Esophagus squamous epithelium (tissue), 5 donors: ENCODE results near the gene ESYT2. TPM values are rescaled to one million over a fixed set of nuclear protein-coding genes. Genes with fewer than 3 reads are reported as not detected.
A peak's percentile ranks its signal among the peaks of the same experiment; 100 is the strongest.

Source experiments
- DNase-seq: peaks from one replicate; lab custom pipeline; 2025; lab: John Stamatoyannopoulos, UW
- H3K27ac ChIP-seq, 4 donors: fragments of 200-600 bp; sonication (generic); one replicate each; pipeline ENCODE4 v1.5.1; 2016 to 2019; ENCODE audit warnings: mild to moderate bottlenecking in 1 of 4
- H3K27me3 ChIP-seq, 4 donors: fragments of 200-600 bp; sonication (generic); 1 replicate in 3 of 4; 2 replicates in 1 of 4; pipeline versions ENCODE4 v1.5.1 to v1.6.0; 2017 to 2021; ENCODE audit warnings: antibody characterized with exemption in 1 of 4
- H3K36me3 ChIP-seq, 3 donors: fragments of 200-600 bp; sonication (generic); one replicate each; pipeline ENCODE4 v1.5.1; 2016 to 2019
- H3K4me1 ChIP-seq, 3 donors: fragments of 200-600 bp; sonication (generic); one replicate each; pipeline ENCODE4 v1.5.1; 2017 to 2019
- H3K4me3 ChIP-seq, 4 donors: fragments of 200-600 bp; sonication (generic); 1 replicate in 3 of 4; 2 replicates in 1 of 4; pipeline ENCODE4 v1.5.1; 2016 to 2019; ENCODE audit warnings: mild to moderate bottlenecking in 2 of 4, moderate library complexity in 1 of 4
- H3K9me3 ChIP-seq, 3 donors: fragments of 200-600 bp; sonication (generic); one replicate each; pipeline ENCODE4 v1.5.1; 2016 to 2019
- CTCF ChIP-seq, 6 experiments: fragments of 450-650 bp in 4 of 6; fragments of 200-600 bp in 2 of 6; sonication (generic) in 2 of 6; IDR thresholded peaks; one replicate each; pipeline ENCODE4 v1.5.1; 2016 to 2019; ENCODE audit warnings: antibody characterized with exemption in 6 of 6, mild to moderate bottlenecking in 4 of 6, moderate library complexity in 4 of 6
- POLR2A ChIP-seq, 4 donors: fragments of 450-650 bp; IDR thresholded peaks; one replicate each; pipeline ENCODE4 v1.6.1; 2017; ENCODE audit warnings: antibody characterized with exemption in 4 of 4, mild to moderate bottlenecking in 4 of 4, moderate library complexity in 3 of 4
- WGBS, 2 donors: methylation state at CpG; one replicate each; pipeline ENCODE4 v1.1.5; 2018; 5-methylcytosine and 5-hydroxymethylcytosine counted together
- intact Hi-C: fragments of 100-400 bp; cut with DNase I; formaldehyde crosslinking; loops from one replicate; pipeline ENCODE4 v1.15.0; 2022
- total RNA-seq, 4 donors: library from RNA; depleted of rRNA; stranded (reverse); fragments of >200 nt; gene quantifications; one replicate each; pipeline ENCODE4 v1.1.0, GENCODE V29; 2016
- donor health status: DM: yes; HTN: yes; CAD: no.

ESYT2 gene
- total RNA-seq, 4 donors from 2014 or later, result 52.1 to 94.2 (median 60.5) TPM

- Histone ChIP-seq H3K36me3 (no peaks in the 10 kb centered on the region), H3K27ac (peak overlapping the region in 2 of 4 donors; percentile 16 to 30), H3K9me3 (no peaks in the 10 kb centered on the region), H3K27me3 (no peaks in the 10 kb centered on the region), H3K4me1 (peaks cover 3 to 17% (median 4%) of the 10 kb centered on the region in 3 donors), H3K4me3 (no peak overlapping the region)
- WGBS, 2 donors, result 63 to 100% methylated on average over 2 of the region's 5 CpGs
- DNase-seq, result no peak
- intact Hi-C loops, result no loop called here
- no peak for TF ChIP-seq CTCF (IDR thresholded peaks at IDR 0.05)
- TF ChIP-seq POLR2A (IDR thresholded peaks at IDR 0.05), result no peak
Observed at GRCh38 chr7:158849768-158850544, 20.6 kb upstream of the ESYT2 start.

- intact Hi-C loops, result no loop called here
- TF ChIP-seq POLR2A (IDR thresholded peaks at IDR 0.05) (no peak), CTCF (IDR thresholded peaks at IDR 0.05) (no peak)
- DNase-seq, result no peak
- Histone ChIP-seq H3K27me3 (no peaks in the 10 kb centered on the region), H3K36me3 (no peaks in the 10 kb centered on the region), H3K9me3 (no peaks in the 10 kb centered on the region), H3K4me1 (peaks cover 3 to 17% (median 4%) of the 10 kb centered on the region in 3 donors), H3K4me3 (no peak overlapping the region), H3K27ac (no peak overlapping the region)
- WGBS, 2 donors, result 95 to 100% methylated on average over 1 to 2 of the region's 5 CpGs
Observed at GRCh38 chr7:158849442-158849767, 20.1 kb upstream of the ESYT2 start.

- Histone ChIP-seq H3K4me1 (peaks cover 3 to 17% (median 4%) of the 10 kb centered on the region in 3 donors), H3K27me3 (no peaks in the 10 kb centered on the region), H3K36me3 (no peaks in the 10 kb centered on the region), H3K9me3 (no peaks in the 10 kb centered on the region), H3K27ac (peak overlapping the region in 1 of 4 donors; percentile 30), H3K4me3 (peak overlapping the region in 1 of 4 donors; percentile 44)
- intact Hi-C loops, result no loop called here
- TF ChIP-seq CTCF (IDR thresholded peaks at IDR 0.05) (no peak), POLR2A (IDR thresholded peaks at IDR 0.05) (no peak)
- DNase-seq, result no peak
- 57 to 94% methylated on average over 1 of the region's 1 CpG for WGBS, 2 donors
Observed at GRCh38 chr7:158847451-158847866, 18.1 kb upstream of the ESYT2 start.

GRCh38 chr7:158846304-158846703 lies 17.0 kb upstream of the ESYT2 start:
- DNase-seq, result no peak
- Histone ChIP-seq H3K36me3 (no peaks in the 10 kb centered on the region), H3K27ac (no peak overlapping the region), H3K9me3 (no peaks in the 10 kb centered on the region), H3K27me3 (no peaks in the 10 kb centered on the region), H3K4me1 (peaks cover 3 to 17% (median 4%) of the 10 kb centered on the region in 3 donors), H3K4me3 (no peak overlapping the region)
- intact Hi-C loops, result no loop called here
- TF ChIP-seq CTCF (IDR thresholded peaks at IDR 0.05), result no peak
- TF ChIP-seq POLR2A (IDR thresholded peaks at IDR 0.05), result no peak

- Histone ChIP-seq H3K36me3 (no peaks in the 10 kb centered on the region), H3K27me3 (no peaks in the 10 kb centered on the region), H3K9me3 (no peaks in the 10 kb centered on the region), H3K4me1 (peaks cover 0 to 7% (median 4%) of the 10 kb centered on the region in 3 donors), H3K27ac (no peak overlapping the region), H3K4me3 (no peak overlapping the region)
- WGBS, 2 donors, result 44 to 51% methylated on average over 4 of the region's 4 CpGs
- DNase-seq, result no peak
- intact Hi-C loops, result no loop called here
- TF ChIP-seq POLR2A (IDR thresholded peaks at IDR 0.05) (no peak), CTCF (IDR thresholded peaks at IDR 0.05) (no peak)
Observed at GRCh38 chr7:158843771-158844170, 14.5 kb upstream of the ESYT2 start.
